ENCODE data around the gene HSD3B7. TPM values are rescaled to one million over a fixed set of nuclear protein-coding genes. Genes with fewer than 3 reads are reported as not detected.

HSD3B7 gene
- total RNA-seq, 1 donor from 2014 or later, result 8.2 TPM

DNA sequence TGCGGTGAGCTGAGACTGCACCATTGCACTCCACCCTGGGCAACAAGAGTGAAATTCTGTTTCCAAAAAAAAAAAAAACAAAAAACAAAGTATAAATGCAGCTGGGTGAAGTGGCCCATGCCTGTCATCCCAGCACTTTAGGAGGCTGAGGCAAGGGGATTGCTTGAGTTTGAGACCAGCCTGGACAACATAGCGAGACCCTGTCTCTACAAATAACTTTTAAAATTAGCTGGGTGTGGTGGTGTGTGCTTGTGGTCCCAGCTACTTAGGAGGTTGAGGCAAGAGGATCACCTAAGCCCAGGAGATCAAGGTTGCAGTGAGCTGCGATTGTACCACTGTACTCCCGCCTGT is 38.2 kb downstream of the HSD3B7 start:
- DNase-seq (ENCODE audit: low read depth), result no peak
- FAIRE-seq, result no peak
- H3K4me3 ChIP-seq (ENCODE audit: low read depth, low read length), result no peak overlapping the region
- no peaks in the 10 kb centered on the region for H3K27me3 ChIP-seq (ENCODE audit: control insufficient read depth, insufficient read depth, low read length)
- TF ChIP-seq, protein P1, sequence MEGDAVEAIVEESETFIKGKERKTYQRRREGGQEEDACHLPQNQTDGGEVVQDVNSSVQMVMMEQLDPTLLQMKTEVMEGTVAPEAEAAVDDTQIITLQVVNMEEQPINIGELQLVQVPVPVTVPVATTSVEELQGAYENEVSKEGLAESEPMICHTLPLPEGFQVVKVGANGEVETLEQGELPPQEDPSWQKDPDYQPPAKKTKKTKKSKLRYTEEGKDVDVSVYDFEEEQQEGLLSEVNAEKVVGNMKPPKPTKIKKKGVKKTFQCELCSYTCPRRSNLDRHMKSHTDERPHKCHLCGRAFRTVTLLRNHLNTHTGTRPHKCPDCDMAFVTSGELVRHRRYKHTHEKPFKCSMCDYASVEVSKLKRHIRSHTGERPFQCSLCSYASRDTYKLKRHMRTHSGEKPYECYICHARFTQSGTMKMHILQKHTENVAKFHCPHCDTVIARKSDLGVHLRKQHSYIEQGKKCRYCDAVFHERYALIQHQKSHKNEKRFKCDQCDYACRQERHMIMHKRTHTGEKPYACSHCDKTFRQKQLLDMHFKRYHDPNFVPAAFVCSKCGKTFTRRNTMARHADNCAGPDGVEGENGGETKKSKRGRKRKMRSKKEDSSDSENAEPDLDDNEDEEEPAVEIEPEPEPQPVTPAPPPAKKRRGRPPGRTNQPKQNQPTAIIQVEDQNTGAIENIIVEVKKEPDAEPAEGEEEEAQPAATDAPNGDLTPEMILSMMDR (IDR thresholded peaks at IDR 0.05; ENCODE audit: insufficient read depth, low read length, severe bottlenecking), result no peak
- no peaks in the 10 kb centered on the region for H3K36me3 ChIP-seq (ENCODE audit: control insufficient read depth, insufficient read depth, low read length)

DNA sequence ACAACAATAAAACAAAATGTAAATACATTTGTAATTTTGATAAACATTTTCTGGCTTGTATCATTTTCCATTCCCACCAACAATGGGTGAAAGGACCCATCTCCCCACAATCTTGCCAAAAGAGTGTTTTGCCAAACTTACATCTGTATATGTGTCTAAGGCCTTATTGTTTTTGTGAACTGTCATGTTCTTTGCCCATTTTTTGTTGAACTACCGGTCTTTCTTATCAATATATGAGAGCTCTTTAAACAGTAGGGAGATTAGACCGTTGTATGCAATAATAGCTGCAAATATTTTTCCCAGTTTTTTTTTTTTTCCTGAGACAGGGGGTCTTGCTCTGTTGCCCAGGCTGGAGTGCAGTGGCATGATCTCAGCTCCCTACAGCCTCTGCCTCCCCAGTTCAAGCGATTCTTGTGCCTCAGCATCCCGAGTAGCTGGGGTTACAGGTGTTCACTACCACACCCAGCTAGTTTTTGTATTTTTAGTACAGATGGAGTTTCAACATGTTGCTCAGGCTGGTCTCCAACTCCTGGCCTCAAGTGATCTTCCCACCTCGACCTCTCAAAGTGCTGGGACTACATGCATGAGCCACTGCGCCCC is 38.7 kb downstream of the HSD3B7 start:
- TF ChIP-seq, protein P1 (IDR thresholded peaks at IDR 0.05; ENCODE audit: insufficient read depth, low read length, severe bottlenecking), result no peak
- no peaks in the 10 kb centered on the region for H3K27me3 ChIP-seq (ENCODE audit: control insufficient read depth, insufficient read depth, low read length)
- FAIRE-seq, result no peak

DNA sequence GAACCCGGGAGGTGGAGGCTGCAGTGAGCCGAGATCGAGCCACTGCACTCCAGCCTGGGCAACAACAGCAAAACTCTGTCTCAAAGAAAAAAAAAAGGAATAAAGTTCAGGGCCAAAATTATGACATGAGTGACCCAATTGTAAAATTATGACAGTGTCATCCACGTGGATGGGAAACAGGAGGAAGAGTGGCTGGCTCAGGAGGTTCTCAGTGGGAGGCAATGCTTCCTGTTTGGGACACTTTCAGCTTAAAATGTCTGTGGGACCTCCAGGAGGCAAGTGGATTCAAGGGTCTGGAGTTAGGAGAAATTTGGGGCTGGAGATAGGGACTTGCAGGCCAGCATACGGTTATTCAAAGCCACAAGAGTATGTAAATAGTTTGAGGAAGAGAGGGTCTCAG is 40.3 kb downstream of the HSD3B7 start:
- TF ChIP-seq, protein P1 (IDR thresholded peaks at IDR 0.05; ENCODE audit: insufficient read depth, low read length, severe bottlenecking), result no peak
- DNase-seq (ENCODE audit: low read depth) (no peak), FAIRE-seq (no peak)
- H3K36me3 ChIP-seq (ENCODE audit: control insufficient read depth, insufficient read depth, low read length), result no peaks in the 10 kb centered on the region
- no peaks in the 10 kb centered on the region for H3K27me3 ChIP-seq (ENCODE audit: control insufficient read depth, insufficient read depth, low read length)
- H3K4me3 ChIP-seq (ENCODE audit: low read depth, low read length), result no peak overlapping the region

More for the DNA sequence above, 38.7 kb downstream of the HSD3B7 start:
- DNase-seq (ENCODE audit: low read depth), result no peak
- no peaks in the 10 kb centered on the region for H3K36me3 ChIP-seq (ENCODE audit: control insufficient read depth, insufficient read depth, low read length)
- H3K4me3 ChIP-seq (ENCODE audit: low read depth, low read length), result no peak overlapping the region

DNA sequence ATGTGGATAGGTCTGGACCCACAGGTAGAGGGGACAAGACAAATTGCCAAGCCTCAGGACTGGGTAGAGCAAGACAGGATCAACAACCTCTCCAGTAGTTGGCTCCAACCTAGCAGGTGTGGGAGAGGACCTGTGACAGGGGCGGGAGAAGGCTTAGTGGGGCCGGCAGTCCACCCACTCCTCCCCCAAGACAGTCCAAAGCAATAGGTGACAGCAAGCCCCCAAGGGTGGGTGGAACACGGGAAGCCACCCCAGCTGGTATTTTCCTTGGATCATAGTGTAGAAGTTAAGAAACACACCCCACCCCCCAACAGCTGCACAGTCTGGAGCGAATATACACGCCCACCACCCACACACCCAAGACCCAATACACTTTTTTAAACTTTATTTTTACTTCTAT is 44.3 kb downstream of the HSD3B7 start:
- no peak overlapping the region for H3K4me3 ChIP-seq (ENCODE audit: low read depth, low read length)
- H3K36me3 ChIP-seq (ENCODE audit: control insufficient read depth, insufficient read depth, low read length), result no peaks in the 10 kb centered on the region
- no peaks in the 10 kb centered on the region for H3K27me3 ChIP-seq (ENCODE audit: control insufficient read depth, insufficient read depth, low read length)
- FAIRE-seq, result no peak
- no peak for DNase-seq (ENCODE audit: low read depth)
- TF ChIP-seq, protein P1 (IDR thresholded peaks at IDR 0.05; ENCODE audit: insufficient read depth, low read length, severe bottlenecking), result no peak

DNA sequence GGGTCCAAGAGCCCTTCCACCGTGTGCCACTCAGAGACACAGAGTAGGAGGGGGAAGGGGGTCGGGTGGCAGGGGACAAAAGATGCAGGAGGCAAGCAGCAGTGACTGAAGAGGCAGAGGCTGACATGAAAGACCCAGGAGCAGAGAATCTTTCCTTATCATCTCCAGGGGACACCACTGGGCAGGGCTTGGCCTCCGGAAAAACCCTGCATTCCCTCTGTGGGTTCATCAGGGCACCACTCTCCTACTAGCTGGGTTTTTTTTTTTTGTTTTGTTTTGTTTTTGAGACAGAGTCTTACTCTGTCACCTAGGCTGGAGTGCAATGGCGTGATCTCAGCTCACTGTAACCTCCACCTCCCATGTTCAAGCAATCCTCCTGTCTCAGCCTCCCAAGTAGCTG is 46.3 kb downstream of the HSD3B7 start:
- FAIRE-seq (no peak), DNase-seq (ENCODE audit: low read depth) (no peak)
- TF ChIP-seq, protein P1 (IDR thresholded peaks at IDR 0.05; ENCODE audit: insufficient read depth, low read length, severe bottlenecking), result no peak
- Histone ChIP-seq H3K4me3 (ENCODE audit: low read depth, low read length) (no peak overlapping the region), H3K36me3 (ENCODE audit: control insufficient read depth, insufficient read depth, low read length) (no peaks in the 10 kb centered on the region), H3K27me3 (ENCODE audit: control insufficient read depth, insufficient read depth, low read length) (no peaks in the 10 kb centered on the region)

All from bronchial epithelial cell (primary cell).